AG09319 (cell line): Measurements from ENCODE around the gene TRAF2.
"Not testable (repeated sequence)": the region's sequence is repeated elsewhere in the genome, so short reads cannot be mapped to it uniquely, and the experiment has no call there.

Source experiments
- DNase-seq: peaks from one replicate; pipeline ENCODE4 v3.0.0-alpha.2; 2010; ENCODE audit warnings: low read depth; ENCODE audit errors: extremely low read depth
- CTCF ChIP-seq: IDR thresholded peaks from 2 replicates; pipeline ENCODE4 v1.5.1; 2011; ENCODE audit warnings: low read depth, mild to moderate bottlenecking, inconsistent platforms, low read length, moderate library complexity

Gene TRAF2

GRCh38 chr9:136876476-136876875 lies 9.8 kb upstream of the TRAF2 start:
- TF ChIP-seq CTCF, result no peak
- no peak for DNase-seq

GRCh38 chr9:136880651-136881050 lies 5.7 kb upstream of the TRAF2 start:
- no peak for TF ChIP-seq CTCF
- no peak for DNase-seq

- DNase-seq, result no peak
- TF ChIP-seq CTCF, result no peak
Observed at GRCh38 chr9:136881691-136882108, 4.6 kb upstream of the TRAF2 start.

- DNase-seq, result peak; percentile 48
- no peak for TF ChIP-seq CTCF
Observed at GRCh38 chr9:136882109-136882946, 4.0 kb upstream of the TRAF2 start.

- not testable (repeated sequence) for DNase-seq
Observed at GRCh38 chr9:136882947-136883283, 3.4 kb upstream of the TRAF2 start.

GRCh38 chr9:136883670-136884069 lies 2.6 kb upstream of the TRAF2 start:
- not testable (repeated sequence) for DNase-seq

GRCh38 chr9:136886610-136887597 lies 588 bp downstream of the TRAF2 start:
- TF ChIP-seq CTCF, result no peak
- no peak for DNase-seq

GRCh38 chr9:136888454-136888853 lies 2.1 kb downstream of the TRAF2 start:
- no peak for DNase-seq
- no peak for TF ChIP-seq CTCF
